ENCODE measurements around the gene INSM2.

DNA sequence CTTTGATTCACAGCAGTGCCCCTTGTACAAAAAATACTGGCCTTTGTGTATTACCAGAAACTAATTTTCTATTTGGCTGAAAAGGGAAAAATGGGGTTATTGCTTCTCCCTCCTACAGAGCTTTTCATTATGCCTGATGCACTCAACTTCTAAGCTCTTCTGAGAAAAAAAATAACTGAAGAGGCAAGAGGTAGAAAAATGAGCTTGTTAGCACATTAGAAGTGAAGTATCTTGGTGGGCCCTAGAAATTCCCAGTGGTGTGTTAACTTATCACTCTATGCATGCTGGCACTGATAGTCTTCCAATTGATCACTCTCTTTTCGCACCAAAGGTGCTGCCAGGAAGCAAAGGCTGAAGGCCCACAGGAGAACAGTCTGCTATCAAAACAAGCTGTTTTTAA, 17.1 kb downstream of the INSM2 start:
- no peak for TF ChIP-seq YY1 (IDR thresholded peaks at IDR 0.05; ENCODE audit: low read depth)
- no peak for TF ChIP-seq TCF12 (IDR thresholded peaks at IDR 0.05; ENCODE audit: low read depth)
- no peak for TF ChIP-seq RAD21 (IDR thresholded peaks at IDR 0.05; ENCODE audit: low read depth)
- TF ChIP-seq, protein P1, sequence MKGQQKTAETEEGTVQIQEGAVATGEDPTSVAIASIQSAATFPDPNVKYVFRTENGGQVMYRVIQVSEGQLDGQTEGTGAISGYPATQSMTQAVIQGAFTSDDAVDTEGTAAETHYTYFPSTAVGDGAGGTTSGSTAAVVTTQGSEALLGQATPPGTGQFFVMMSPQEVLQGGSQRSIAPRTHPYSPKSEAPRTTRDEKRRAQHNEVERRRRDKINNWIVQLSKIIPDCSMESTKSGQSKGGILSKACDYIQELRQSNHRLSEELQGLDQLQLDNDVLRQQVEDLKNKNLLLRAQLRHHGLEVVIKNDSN (IDR thresholded peaks at IDR 0.05): no peak
- TF ChIP-seq EP300 (IDR thresholded peaks at IDR 0.05; ENCODE audit: borderline replicate concordance): no peak
- no peak for TF ChIP-seq CREB1 (IDR thresholded peaks at IDR 0.05; ENCODE audit: low read depth)
- no peak for TF ChIP-seq TAF1 (IDR thresholded peaks at IDR 0.05; ENCODE audit: low read depth)
- TF ChIP-seq, protein P2, sequence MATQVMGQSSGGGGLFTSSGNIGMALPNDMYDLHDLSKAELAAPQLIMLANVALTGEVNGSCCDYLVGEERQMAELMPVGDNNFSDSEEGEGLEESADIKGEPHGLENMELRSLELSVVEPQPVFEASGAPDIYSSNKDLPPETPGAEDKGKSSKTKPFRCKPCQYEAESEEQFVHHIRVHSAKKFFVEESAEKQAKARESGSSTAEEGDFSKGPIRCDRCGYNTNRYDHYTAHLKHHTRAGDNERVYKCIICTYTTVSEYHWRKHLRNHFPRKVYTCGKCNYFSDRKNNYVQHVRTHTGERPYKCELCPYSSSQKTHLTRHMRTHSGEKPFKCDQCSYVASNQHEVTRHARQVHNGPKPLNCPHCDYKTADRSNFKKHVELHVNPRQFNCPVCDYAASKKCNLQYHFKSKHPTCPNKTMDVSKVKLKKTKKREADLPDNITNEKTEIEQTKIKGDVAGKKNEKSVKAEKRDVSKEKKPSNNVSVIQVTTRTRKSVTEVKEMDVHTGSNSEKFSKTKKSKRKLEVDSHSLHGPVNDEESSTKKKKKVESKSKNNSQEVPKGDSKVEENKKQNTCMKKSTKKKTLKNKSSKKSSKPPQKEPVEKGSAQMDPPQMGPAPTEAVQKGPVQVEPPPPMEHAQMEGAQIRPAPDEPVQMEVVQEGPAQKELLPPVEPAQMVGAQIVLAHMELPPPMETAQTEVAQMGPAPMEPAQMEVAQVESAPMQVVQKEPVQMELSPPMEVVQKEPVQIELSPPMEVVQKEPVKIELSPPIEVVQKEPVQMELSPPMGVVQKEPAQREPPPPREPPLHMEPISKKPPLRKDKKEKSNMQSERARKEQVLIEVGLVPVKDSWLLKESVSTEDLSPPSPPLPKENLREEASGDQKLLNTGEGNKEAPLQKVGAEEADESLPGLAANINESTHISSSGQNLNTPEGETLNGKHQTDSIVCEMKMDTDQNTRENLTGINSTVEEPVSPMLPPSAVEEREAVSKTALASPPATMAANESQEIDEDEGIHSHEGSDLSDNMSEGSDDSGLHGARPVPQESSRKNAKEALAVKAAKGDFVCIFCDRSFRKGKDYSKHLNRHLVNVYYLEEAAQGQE (IDR thresholded peaks at IDR 0.05; ENCODE audit: low read depth): no peak
- TF ChIP-seq, protein P3, sequence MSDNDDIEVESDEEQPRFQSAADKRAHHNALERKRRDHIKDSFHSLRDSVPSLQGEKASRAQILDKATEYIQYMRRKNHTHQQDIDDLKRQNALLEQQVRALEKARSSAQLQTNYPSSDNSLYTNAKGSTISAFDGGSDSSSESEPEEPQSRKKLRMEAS (IDR thresholded peaks at IDR 0.05): no peak
- no peak for TF ChIP-seq CEBPB (IDR thresholded peaks at IDR 0.05)
- no peak for TF ChIP-seq EGR1 (IDR thresholded peaks at IDR 0.05)
- no peak for TF ChIP-seq NFIC (IDR thresholded peaks at IDR 0.05)

All from Ishikawa (cell line).